Measurements from ENCODE around the gene TP53AIP1.

Gene TP53AIP1

DNA sequence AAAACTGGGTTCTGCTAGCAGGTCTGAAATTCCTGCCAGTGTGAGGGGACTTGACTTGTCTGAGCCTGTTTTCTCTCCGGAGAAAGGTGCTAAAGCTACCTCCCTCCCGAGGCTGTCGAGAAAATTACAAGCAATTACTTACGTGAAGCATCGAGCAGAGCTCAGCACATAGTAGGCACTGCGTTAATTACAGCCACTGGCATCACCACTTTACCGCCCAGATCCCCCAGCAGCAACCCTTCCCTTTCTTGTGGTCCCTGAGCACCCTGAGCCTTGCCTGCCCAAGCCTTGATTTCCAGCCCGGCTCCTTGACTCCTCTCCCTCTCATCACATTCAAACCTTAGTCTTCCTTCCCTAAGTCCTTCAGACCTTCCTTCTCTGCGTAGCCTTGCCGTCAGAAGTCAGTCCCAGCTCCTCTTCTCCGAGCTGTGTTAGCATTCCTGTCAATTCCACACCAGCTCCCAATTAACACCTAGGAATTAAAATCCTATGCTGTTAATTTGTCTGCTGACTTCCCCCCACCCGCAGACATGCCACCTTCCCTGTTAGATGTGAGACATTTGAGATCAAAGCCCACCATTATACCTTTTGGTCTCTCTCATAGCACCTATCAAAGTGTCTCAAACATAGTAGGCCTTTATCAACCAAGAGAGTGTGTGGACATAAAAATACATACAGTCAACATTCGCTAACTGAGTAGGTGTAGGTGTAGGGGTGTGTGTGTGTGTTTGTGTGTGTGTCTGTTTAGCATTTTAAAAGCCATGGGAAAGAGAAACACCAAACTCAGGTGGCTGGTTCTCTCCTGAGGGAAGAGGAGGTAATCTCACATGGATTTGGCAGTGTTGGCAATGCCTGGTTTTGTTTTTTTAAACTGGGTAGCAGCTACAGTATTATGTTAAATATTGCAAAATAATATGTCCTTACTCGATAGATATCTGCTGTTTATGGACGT lies 54.4 kb downstream of the TP53AIP1 start:
- no peak for DNase-seq (ENCODE audit: extremely low spot score)
- ChIA-PET POLR2A (no interaction called here), CTCF (interaction anchor here (0.7 to 7.8 kb wide), 5 partner anchors 15 to 69 kb away, joined by 3 to 89 read pairs (median 5); no protein-coding TSS in a partner anchor)

DNA sequence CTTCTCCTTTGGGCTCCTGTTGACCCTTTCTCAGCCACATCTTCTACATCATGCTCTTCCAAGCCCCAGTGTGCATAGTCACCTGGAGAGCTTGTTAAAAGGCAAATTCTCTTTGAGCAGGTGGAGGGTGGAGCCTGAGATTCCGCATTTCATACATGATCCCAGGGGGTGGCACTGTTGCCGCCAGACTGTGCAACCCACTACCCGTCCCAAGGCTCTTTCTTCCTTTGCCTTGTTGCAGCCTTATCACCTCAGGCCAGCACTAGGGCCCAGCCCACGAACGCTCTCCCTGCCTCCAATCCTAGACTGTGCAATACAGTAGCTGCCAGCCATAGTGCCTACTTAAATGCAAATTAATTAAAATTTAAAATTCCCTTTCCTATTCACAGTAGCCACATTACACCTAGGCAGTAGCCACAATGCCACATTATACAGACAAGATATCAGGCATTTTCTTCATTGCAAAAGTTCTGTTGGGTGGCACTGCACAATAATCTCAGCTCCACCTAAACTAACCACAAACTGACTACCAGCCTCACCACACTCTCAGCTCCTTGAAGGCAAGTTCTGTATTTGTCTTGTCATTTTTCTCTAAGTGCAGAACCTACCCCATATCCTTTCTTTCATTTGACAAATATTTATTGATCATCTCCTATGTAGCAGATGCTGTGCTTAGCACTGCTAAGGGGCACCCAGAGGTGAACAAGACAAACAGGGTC lies 56.1 kb downstream of the TP53AIP1 start:
- TF ChIP-seq, protein P1, sequence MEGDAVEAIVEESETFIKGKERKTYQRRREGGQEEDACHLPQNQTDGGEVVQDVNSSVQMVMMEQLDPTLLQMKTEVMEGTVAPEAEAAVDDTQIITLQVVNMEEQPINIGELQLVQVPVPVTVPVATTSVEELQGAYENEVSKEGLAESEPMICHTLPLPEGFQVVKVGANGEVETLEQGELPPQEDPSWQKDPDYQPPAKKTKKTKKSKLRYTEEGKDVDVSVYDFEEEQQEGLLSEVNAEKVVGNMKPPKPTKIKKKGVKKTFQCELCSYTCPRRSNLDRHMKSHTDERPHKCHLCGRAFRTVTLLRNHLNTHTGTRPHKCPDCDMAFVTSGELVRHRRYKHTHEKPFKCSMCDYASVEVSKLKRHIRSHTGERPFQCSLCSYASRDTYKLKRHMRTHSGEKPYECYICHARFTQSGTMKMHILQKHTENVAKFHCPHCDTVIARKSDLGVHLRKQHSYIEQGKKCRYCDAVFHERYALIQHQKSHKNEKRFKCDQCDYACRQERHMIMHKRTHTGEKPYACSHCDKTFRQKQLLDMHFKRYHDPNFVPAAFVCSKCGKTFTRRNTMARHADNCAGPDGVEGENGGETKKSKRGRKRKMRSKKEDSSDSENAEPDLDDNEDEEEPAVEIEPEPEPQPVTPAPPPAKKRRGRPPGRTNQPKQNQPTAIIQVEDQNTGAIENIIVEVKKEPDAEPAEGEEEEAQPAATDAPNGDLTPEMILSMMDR (IDR thresholded peaks at IDR 0.05; ENCODE audit: control extremely low read depth, extremely low read depth, low read depth, missing control alignments), result peak; percentile 6
- DNase-seq (ENCODE audit: extremely low spot score), result no peak
- ChIA-PET POLR2A (no interaction called here), CTCF (interaction anchor here (1.7 to 7.8 kb wide), 4 partner anchors 19 to 729 kb away, joined by 8 to 198 read pairs (median 67); no protein-coding TSS in a partner anchor)

More for the DNA sequence above, 54.4 kb downstream of the TP53AIP1 start:
- TF ChIP-seq, protein P1 (IDR thresholded peaks at IDR 0.05; ENCODE audit: control extremely low read depth, extremely low read depth, low read depth, missing control alignments), result no peak

All from GM10248 (cell line).